ENCODE results near the gene MB. TPM values are rescaled to one million over a fixed set of nuclear protein-coding genes. Genes with fewer than 3 reads are reported as not detected.

Gene MB
- total and polyA plus RNA-seq, 2 experiments from 2014 or later: not detected

GRCh38 chr22:35587896-35588295 lies 29.2 kb downstream of the MB start:
- Mint-ChIP-seq H3K27ac (no peak overlapping the region), H3K4me1 (peaks cover 11% of the 10 kb centered on the region; the same call in 2 of the 3 replicates), H3K4me3 (no peak overlapping the region), H3K9me3 (no peaks in the 10 kb centered on the region), H3K36me3 (ENCODE audit: low read depth) (no peaks in the 10 kb centered on the region), H3K27me3 (ENCODE audit: insufficient read depth, low read depth, poor library complexity) (peaks cover 10% of the 10 kb centered on the region)
- no peak overlapping the region for H3K27ac ChIP-seq (ENCODE audit: low read depth)
- no peak overlapping the region for H3K4me3 ChIP-seq
- H4K20me1 ChIP-seq (replicated peaks; ENCODE audit: insufficient read depth): no peaks in the 10 kb centered on the region
- H3K36me3 ChIP-seq (ENCODE audit: insufficient read depth): no peaks in the 10 kb centered on the region
- TF ChIP-seq ZNF462 (CRISPR knock-in tag; IDR thresholded peaks at IDR 0.05): no peak
- no peak for TF ChIP-seq NANOG (IDR thresholded peaks at IDR 0.05; ENCODE audit: borderline replicate concordance)
- no peak for TF ChIP-seq EZH2 (IDR thresholded peaks at IDR 0.05; ENCODE audit: low read depth, unreplicated experiment)
- TF ChIP-seq CTCF (conservative IDR thresholded peaks at IDR 0.05; ENCODE audit: low read depth in 2 of 2): no peak
- no peak for TF ChIP-seq ZNF114 (CRISPR knock-in tag; IDR thresholded peaks at IDR 0.05)
- no peak for TF ChIP-seq JUNB (IDR thresholded peaks at IDR 0.05; ENCODE audit: unreplicated experiment)
- no peak for TF ChIP-seq ETS1 (IDR thresholded peaks at IDR 0.05)
- no peaks in the 10 kb centered on the region for H3K27me3 ChIP-seq (ENCODE audit: insufficient read depth)
- H3K4me2 ChIP-seq: no peak overlapping the region
- H3K4me1 ChIP-seq (ENCODE audit: insufficient read depth): peaks cover 3% of the 10 kb centered on the region
- no peak overlapping the region for H2AFZ ChIP-seq
- no peaks in the 10 kb centered on the region for H3F3A ChIP-seq (replicated peaks; ENCODE audit: low read depth)
- H3K9me2 ChIP-seq (ENCODE audit: insufficient read depth): no peaks in the 10 kb centered on the region
- no peak for DNase-seq (ENCODE audit: low spot score)
- ATAC-seq: no peak
- H3K79me2 ChIP-seq (replicated peaks; ENCODE audit: insufficient read depth): no peaks in the 10 kb centered on the region
